ENCODE data around the gene GATA6.

GRCh38 chr18:22211657-22212056, 42.3 kb downstream of the GATA6 start:
- TF ChIP-seq CTCF (IDR thresholded peaks at IDR 0.05; ENCODE audit: control extremely low read depth in 1 of 3, insufficient read depth in 1 of 3, low read depth in 1 of 3, low read length in 3 of 3) (no peak), EZH2 (IDR thresholded peaks at IDR 0.05; ENCODE audit: low read depth, low read length, severe bottlenecking) (no peak), PHF8 (conservative IDR thresholded peaks at IDR 0.05; ENCODE audit: low read depth, low read length) (no peak), JUN (IDR thresholded peaks at IDR 0.05; ENCODE audit: low read depth, low read length) (no peak), CREB1 (IDR thresholded peaks at IDR 0.05) (no peak), EGR1 (IDR thresholded peaks at IDR 0.05; ENCODE audit: borderline replicate concordance, low read depth, low read length) (no peak), ATF2 (IDR thresholded peaks at IDR 0.05; ENCODE audit: low read length) (no peak), POLR2AphosphoS5 (IDR thresholded peaks at IDR 0.05; ENCODE audit: low read depth, low read length) (no peak), MAX (IDR thresholded peaks at IDR 0.05) (no peak), RAD21 (IDR thresholded peaks at IDR 0.05 in 1 of 2, conservative IDR thresholded peaks at IDR 0.05 in 1 of 2; ENCODE audit: low read depth in 2 of 2, low read length in 2 of 2) (no peak)
